Neural crest cell (in vitro differentiated cells): ENCODE results near the gene FZD10. TPM values are rescaled to one million over a fixed set of nuclear protein-coding genes. Genes with fewer than 3 reads are reported as not detected.

Experiments
- DNase-seq: peaks from one replicate; pipeline ENCODE4 v3.0.0; 2021; ENCODE audit warnings: low read depth, mixed read lengths, low spot score
- H3K27ac Mint-ChIP-seq: one replicate; pipeline ENCODE4 v1.8.0; 2021; ENCODE audit warnings: mild to moderate bottlenecking, mixed read lengths; ENCODE audit not compliant: unreplicated experiment
- H3K27me3 Mint-ChIP-seq: 2 replicates; pipeline ENCODE4 v1.8.0; 2021; ENCODE audit warnings: low read depth, mild to moderate bottlenecking, mixed read lengths
- H3K36me3 Mint-ChIP-seq: 2 replicates; pipeline ENCODE4 v1.8.0; 2021; ENCODE audit warnings: low read depth, mild to moderate bottlenecking, mixed read lengths
- H3K4me1 Mint-ChIP-seq: 2 replicates; pipeline ENCODE4 v1.8.0; 2021; ENCODE audit warnings: mixed read lengths
- H3K4me3 Mint-ChIP-seq: one replicate; pipeline ENCODE4 v1.8.0; 2021; ENCODE audit warnings: mild to moderate bottlenecking, mixed read lengths
- H3K9me3 Mint-ChIP-seq: 2 replicates; pipeline ENCODE4 v1.8.0; 2021; ENCODE audit warnings: mixed read lengths
- CTCF ChIP-seq: fragments of 200-600 bp; sonication (generic); conservative IDR thresholded peaks from 2 replicates; pipeline ENCODE4 v1.5.0; 2021; ENCODE audit warnings: antibody characterized with exemption, mild to moderate bottlenecking
- total RNA-seq: library from RNA; stranded (reverse); gene quantifications from 2 replicates; pipeline ENCODE4 v1.2.1, GENCODE V29; 2021

The FZD10 gene
- total RNA-seq, 1 donor from 2014 or later: 15.5 TPM

- Mint-ChIP-seq H3K4me1 (no peaks in the 10 kb centered on the region), H3K27me3 (peaks cover 18% of the 10 kb centered on the region), H3K4me3 (no peak overlapping the region), H3K27ac (no peak overlapping the region), H3K36me3 (no peaks in the 10 kb centered on the region), H3K9me3 (no peaks in the 10 kb centered on the region)
- TF ChIP-seq CTCF: no peak
- DNase-seq: no peak
Observed at GRCh38 chr12:130142736-130143135, 19.5 kb upstream of the FZD10 start.

GRCh38 chr12:130143136-130143535 lies 19.1 kb upstream of the FZD10 start:
- peaks cover 18% of the 10 kb centered on the region for H3K27me3 Mint-ChIP-seq
- no peaks in the 10 kb centered on the region for H3K36me3 Mint-ChIP-seq
- no peak overlapping the region for H3K4me3 Mint-ChIP-seq
- DNase-seq: no peak
- no peaks in the 10 kb centered on the region for H3K4me1 Mint-ChIP-seq
- peak overlapping the region; percentile 27 for H3K27ac Mint-ChIP-seq
- H3K9me3 Mint-ChIP-seq: no peaks in the 10 kb centered on the region
- no peak for TF ChIP-seq CTCF

- Mint-ChIP-seq H3K27me3 (peaks cover 14% of the 10 kb centered on the region), H3K4me1 (no peaks in the 10 kb centered on the region), H3K4me3 (no peak overlapping the region), H3K9me3 (no peaks in the 10 kb centered on the region), H3K27ac (no peak overlapping the region), H3K36me3 (no peaks in the 10 kb centered on the region)
- DNase-seq: no peak
- no peak for TF ChIP-seq CTCF
Observed at GRCh38 chr12:130144256-130144655, 18.0 kb upstream of the FZD10 start.

- no peak overlapping the region for H3K4me3 Mint-ChIP-seq
- H3K9me3 Mint-ChIP-seq: no peaks in the 10 kb centered on the region
- peaks cover 14% of the 10 kb centered on the region for H3K27me3 Mint-ChIP-seq
- no peak for TF ChIP-seq CTCF
- no peak for DNase-seq
- no peaks in the 10 kb centered on the region for H3K36me3 Mint-ChIP-seq
- H3K4me1 Mint-ChIP-seq: no peaks in the 10 kb centered on the region
- no peak overlapping the region for H3K27ac Mint-ChIP-seq
Observed at GRCh38 chr12:130145731-130146130, 16.5 kb upstream of the FZD10 start.

GRCh38 chr12:130146176-130146931 lies 15.9 kb upstream of the FZD10 start:
- Mint-ChIP-seq H3K4me3 (no peak overlapping the region), H3K27me3 (peaks cover 14% of the 10 kb centered on the region), H3K27ac (no peak overlapping the region), H3K9me3 (no peaks in the 10 kb centered on the region), H3K4me1 (no peaks in the 10 kb centered on the region), H3K36me3 (no peaks in the 10 kb centered on the region)
- TF ChIP-seq CTCF: no peak
- DNase-seq: no peak
